Stimulated activated CD8-positive, alpha-beta memory T cell treated with anti-CD3 and anti-CD28 coated beads, Interleukin-4, amount 100 ng/mL, for 1 hour (primary cell): ENCODE measurements around the gene PALLD.

Experiments used
- DNase-seq, 2 donors: peaks; one replicate each; pipeline ENCODE4 v3.0.0-alpha.2; 2020; ENCODE audit warnings: low read depth in 2 of 2, low spot score in 1 of 2

Gene PALLD

DNA sequence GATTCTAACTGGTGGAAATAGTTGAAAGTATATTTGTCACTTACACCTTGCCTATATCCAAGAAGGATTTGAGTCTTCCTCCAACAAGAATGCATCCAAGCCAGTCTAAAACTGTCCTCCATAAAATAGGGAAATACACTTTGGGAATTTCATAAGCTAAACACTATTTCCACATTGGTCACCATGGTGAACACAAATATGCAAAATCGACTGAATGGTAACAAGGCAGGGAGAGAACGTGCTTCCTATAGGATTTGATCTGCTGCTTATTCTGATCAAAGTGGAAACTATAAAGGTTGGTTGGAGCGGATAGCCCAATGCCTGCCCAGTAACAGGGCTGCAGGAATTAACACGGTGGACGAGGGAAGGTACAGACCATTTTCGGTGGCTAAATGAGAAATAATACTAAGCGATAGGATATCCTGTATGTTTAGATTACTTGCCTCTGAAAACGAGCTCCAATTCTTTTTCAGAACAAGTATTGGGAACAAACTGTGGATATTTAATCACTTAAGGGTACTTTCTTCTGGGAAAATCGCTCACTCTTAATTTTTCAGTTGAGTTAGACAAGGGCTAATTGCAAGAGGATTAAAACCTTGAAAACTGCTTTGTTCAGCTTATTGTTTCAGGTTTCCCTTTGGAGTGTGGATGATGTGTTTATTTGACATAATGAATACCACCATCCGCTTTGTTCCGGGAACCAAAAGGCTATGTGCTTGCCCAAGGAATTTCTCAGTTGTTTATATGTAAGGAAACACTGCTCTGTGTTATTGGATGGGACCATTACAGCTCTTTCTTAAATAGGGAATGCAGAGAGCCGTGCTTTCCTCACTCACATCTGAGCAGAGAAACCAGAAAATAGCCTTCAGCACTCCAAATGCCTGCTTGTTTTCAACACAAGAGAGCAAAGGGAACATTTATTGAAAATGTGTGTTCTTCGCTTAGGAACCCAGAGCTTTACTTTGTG lies 318.8 kb downstream of the PALLD start:
- DNase-seq, result no peak

DNA sequence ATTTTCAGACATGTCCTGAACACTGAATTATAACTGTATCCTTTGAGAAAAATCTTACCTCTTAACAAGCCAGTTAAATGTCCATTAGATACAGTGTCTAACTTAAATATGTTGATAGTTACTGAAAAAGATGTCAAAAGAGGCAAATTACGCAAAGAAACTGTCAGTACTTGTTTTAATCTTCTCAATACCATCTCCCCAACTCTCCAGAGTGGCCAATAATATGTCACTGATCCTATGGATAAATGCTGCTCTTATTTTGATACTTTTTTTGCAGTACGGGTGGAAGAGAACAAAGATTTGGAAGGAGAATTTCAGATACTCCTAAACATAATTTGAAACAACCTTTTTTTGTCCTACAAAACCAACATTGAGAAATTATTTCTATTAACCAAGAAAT lies 320.5 kb downstream of the PALLD start:
- no peak for DNase-seq

DNA sequence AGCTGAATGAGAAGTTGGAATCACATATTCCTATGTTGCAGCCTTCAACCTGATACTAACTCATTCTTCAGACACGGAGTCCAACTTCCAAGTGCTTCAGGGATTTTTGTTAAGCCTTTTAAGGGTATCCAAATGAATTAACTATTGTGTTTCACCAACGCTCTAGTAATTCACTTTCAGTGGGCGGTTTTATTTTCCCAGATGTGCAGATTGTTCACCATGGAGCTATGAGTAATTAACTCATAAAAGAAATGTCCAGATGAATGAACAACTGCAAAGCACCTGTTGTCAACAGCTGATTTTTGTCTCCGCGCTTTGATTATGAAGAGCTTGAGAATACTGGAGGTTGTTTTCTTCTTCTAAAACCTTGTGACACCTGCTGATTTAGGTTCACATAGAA lies 325.6 kb downstream of the PALLD start:
- no peak for DNase-seq

DNA sequence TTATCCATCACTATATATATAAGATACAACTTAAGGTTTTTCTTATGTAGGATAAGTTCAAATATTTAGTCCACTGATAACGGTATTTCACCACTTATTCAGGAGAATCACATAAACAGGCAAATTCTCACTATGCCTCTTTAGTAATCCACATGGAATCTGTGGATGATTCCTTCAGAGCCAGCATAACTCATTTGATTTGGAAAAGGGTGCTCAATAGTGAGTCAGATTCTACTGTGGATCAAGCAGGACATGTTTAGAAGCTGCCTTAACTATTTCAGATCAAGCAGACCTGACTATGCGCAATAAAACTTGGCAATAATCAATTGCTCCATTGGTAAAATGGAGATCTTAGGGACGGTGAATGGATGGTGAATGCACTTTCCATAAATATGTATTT lies 329.1 kb downstream of the PALLD start:
- no peak for DNase-seq

DNA sequence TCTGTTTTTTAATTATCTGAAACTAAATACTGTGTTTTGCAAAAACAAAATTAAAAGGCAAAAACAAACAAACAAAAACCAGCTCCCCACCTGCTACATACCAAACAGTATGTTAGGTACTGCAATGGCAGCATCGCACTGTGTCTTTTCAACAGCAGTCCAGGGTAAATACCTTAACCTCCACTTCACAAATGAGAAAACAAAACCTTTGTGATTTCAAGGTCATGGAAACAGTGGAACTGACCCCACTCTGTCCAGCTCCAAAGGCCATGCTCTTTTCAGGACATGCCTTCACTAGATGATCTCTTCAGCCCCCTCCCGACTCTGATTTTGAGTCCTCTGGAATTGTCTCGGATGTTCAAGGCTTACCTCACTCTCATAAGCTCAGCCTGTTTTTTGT lies 329.8 kb downstream of the PALLD start:
- DNase-seq, result no peak

DNA sequence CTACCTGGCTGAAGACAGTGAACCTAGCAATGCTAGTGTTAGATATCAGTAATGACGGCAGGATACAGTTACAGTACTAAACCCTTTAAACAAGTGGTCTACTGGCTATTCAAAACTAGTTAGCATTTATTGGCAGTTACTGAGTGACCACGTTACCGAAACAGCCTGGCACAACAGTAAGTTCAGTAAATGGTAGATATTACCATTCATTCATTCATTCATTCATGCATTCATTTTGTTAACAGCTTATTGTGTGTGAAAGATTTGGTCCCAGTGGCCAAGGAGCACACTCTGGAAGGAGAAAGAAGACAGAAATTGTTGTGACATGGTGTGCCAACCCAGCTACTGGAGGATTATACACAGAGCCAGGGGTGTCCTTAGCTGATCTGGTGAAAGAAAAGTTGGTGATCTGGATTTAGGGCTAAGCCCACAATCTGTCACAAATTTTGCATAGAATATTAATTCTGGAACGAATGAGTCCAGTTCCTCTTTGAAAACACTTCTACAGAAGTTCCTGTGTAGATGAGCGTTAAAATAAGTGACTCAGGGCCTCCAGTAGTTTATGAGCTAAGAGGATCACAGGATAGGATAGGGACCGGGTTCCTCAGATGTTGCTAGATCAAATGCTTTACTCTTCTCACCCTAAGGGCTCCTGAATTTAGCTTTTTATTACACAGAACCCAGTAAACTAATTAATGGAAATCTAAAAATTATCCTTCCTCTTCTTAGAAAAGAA lies 334.1 kb downstream of the PALLD start:
- DNase-seq, result no peak

DNA sequence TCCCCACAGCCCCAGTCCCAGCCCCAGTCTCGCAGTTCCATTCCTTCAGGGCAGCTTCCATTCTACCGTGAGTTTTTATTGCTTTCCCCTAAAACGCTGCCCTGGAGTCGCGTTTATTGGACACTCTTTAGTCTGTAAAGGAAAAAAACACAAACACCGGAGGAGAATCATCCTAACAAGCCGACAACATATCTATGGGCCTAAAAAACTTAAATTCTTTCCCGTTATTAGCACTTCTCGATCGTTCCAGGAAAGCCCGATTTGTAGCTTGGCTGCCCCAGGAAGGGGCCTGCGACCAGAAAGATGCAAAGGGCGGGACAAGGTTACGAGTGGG lies 334.7 kb downstream of the PALLD start:
- DNase-seq, result no peak

DNA sequence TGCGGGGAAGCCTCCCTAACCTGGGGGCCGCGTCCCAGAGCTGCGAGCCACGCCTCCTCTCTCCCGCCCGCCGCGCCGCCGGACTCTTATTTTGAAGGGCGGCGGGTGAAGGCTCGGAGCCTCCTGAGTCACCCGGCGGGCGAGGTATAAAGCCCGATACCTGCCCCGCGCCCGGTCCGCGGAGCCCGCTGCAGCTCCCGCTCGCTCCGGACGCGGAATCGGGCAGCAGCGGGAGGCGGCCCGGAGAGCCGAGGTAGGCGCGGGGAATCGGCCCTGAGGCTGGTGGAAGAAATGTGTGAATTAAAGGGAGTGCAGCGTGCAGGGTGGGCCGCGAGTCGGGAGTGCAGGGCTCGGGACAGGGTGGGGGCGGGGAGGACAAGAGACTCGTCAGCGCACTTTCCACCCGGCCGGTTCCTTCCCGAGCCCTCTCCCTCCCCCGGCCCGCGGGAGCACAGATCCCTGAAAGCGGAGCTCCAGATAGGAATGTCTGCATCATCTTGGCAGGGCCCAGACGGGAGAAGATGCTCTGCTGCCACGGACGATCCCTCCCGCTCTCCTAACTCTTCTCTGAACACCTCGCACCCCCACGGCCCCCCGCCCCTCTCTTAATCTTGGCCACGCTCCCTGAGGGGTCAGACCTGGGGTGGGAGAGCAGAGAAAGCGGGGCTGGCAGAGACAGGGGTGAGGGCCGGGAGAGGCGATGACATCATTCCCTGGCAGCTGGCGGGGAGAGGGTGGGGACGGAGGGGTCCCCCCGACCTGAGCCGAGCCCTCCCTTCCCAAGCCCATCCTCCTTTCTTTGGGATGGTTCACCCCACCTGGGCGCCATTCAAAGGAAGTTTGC lies 335.3 kb downstream of the PALLD start:
- DNase-seq, result peak in 1 of 2 donors; percentile 24

DNA sequence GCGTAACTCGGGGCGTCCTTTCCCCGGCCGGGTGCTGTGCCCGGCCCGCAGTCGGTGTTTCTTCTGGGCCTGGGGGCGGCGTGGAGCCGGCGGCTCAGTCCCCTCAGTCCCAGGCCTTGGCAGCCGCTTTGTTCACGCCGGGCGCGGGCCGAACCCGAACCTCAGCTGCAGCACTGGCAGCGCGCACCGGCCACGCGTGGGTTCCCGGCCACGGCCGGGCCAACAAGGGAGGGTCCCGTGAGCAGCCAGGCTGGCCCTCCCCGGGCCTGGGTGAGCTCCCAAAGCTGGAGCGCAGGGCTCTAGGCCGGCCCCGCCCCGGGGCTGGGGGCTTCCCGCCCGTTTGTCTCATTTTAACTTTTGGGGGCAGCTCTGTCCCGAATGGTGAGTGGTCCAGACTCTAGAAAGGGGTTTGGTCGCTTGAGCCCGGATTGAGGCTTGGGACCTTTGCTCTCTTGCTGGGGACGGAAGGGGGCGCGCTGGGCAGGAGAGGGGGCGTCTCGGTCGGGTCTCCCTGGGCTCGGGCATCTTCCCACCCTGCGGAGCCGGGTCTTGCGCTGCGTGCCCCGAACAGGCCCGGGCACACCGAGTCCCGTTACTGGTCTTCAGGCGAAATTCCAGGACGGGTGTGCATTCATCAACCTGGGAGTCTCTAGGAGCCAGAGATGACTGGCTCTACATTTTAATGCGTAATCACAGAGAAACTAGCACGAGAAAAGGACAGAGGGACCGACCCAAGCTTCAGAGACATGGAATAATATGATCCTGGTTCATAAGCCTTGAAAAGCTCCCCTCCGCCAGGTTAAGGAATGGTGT lies 336.1 kb downstream of the PALLD start:
- no peak for DNase-seq

DNA sequence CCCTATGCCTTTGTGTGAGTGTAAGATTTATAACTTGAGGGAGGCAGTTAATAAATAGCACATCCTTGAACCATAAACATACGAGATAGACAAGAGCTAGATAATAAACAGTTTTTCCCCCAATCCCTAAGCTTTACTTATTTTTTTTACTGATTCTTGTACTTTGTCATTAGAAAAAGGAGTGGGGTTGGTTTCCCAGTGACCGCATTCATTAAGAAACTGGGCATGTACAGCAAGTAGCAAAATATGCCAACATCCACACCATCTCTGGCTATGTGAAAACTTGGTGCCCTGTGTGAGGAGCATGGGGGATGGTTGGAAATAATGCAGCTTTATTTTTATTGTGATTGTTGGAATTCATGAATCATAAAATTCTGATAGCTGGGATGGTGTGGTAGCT lies 337.0 kb downstream of the PALLD start:
- no peak for DNase-seq

DNA sequence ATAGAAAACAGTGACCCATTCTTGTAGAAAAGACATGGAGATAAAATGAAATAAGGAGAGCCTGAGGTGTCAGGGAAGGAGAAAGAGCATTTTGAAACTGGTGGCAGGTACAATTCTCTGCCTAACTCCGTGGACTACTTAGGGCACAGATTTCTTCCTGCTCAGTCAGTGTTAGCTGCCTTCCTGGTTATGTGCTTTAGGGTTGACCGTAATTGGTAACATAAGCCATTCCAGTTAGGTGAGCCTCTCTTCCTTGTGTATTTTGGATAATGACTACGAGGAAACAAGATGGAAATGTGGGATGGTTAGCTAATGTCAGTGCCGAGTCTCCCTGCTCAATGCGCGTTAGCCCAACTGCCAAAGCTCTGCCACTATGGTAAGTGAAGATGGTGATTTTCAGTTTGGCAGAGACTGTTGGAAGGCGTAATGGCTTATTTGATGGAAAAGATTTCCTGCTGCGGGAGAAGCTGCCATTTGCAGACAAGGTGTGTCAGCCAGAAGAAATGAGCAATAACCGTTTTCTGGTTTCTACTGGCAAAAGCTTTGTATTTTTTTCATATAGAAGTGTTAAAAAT lies 339.1 kb downstream of the PALLD start:
- DNase-seq, result no peak

DNA sequence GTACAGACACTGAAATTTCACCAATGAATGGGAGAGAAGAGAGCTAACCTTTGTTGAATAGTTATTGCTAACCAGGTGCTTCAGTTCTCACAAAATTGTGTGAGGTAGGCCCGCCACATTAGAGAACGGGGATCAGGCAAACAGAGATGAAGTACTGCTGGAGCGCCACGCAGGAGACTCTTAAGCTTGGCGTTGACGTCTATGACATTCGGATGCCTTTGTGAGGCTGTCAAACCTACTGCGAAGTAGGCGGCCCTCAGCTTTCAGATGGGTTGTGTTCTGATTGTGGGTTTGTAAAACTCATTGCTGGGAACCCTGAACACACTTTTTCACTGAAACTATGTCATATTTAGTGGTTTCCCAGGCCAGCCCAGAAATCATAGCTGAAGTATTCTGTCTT lies 339.6 kb downstream of the PALLD start:
- no peak for DNase-seq

DNA sequence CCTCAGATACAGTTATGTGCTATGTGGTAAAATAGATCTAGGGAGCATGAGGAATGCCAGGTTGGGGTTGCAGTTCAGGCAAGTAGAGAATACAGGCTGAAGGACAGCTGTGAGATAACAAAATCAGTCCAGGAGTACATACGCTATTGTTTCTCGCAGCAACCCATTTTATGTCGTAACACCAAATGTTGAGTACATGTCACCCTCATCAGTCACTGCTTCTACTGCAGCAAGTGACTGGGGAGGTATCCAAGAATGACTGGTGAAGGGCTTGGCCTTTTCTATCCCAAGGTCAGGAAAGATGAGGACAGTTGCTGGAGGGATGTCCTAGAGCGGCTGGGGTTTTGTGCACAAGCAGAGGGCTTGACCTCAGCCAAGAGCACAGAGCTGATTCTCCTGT lies 341.1 kb downstream of the PALLD start:
- DNase-seq, result no peak

DNA sequence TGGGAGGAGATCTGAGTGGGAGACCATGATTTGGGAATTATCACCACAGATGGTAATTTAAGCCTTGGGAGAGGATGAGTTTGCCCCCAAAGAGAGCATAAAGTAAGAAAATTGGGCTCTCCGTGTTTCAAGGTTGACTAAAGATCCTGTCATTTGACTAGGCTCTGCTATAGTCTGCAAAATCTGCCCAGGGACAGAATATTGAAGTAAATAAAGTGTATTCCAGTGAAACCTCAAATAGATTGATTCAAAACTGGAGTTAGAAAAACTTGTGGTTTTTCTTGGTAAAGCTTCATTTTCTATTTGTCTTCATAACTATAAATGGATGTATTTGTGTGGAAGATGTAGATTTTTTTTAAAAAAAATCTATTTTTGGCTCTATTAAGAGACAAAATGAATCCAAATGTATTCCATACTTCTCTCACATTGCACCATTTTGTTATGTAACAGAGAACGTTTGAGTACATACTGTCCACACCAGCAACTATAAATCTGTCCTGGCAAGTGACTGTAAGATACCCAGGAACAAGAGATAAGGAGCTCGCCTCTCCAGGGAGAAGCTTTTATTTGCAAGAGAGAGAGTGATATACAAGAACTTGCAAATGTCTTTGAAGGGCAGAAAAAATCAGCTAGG lies 343.0 kb downstream of the PALLD start:
- DNase-seq, result no peak

DNA sequence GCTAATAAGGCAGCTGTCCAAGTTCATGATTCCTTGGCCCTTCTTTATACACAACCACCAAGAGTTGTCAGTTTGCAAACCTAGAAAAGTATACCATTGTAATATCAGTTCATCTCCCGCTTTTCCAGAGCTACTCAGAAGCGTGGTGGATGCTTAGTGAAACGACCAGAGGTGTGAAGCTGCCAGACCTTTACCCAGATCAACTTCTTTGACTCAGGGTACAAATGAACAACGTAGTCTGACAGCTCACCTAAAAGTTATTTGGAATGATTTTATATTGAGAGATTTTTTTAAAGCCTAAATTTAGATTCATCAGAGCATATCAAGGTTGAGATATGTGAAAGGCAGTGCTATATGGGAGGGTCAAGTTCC lies 343.5 kb downstream of the PALLD start:
- DNase-seq, result no peak

DNA sequence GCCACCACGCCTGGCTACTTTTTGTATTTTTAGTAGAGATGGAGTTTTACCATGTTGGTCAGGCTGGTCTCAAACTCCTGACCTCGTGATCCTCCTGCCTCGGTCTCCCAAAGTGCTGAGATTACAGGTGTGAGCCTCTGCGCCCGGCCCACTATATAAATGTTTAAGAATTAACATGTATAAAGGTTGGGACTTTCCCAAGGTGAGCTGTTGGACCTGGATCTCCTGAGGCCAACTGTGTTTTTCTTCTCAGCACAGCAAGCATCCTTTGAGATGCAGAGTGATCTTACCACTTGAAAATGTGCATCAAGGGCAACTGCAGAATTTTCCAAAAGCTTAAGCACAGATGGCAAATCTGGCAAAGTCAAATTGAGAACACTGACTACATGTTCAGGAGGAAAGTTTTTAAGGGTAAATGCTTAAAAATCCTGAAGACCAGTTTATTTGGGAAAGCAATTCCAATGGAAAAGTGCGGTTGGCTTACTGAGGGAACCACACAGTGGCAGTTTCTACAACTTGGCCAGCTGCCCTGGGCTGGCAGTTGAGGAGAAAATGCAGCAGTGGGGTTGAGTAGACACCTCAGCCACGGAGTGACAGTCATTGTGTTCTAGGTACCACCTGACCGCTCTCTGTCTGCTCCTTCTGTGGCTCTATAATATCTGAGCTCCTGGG lies 344.3 kb downstream of the PALLD start:
- no peak for DNase-seq

DNA sequence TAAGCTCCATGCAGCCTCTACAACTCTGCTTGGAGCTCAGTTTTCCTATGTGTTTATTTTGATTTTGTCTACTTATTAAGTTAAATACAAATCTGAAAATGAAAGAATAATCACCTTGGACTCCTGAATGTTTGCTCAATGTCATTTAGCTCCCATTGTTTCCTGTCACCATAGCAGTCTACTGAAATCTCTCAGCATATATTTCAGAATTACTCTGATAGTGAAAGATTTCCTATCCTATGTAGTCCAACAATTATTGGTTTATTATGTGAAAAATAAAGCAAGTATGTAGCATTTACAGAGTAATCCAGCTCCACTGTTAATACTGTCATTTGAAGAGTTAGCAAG lies 344.8 kb downstream of the PALLD start:
- no peak for DNase-seq

DNA sequence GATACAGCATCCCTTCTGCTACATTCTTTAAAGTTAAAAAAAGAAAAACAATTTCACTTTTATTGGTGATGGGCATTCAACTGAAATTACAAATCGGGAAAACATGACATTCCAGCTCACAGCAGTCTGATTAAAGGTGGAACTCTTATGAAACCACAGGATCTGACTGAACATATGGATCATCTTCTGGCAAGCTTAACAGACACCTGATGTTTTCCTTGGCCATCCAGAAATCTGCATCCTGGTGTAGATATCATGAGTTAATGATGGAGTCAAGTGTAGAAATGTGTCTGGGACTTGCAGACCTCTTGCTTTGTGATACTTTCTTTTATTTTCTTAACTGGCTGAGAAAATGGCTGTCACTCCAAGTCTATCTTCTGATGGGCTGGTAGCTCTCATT lies 345.3 kb downstream of the PALLD start:
- DNase-seq, result no peak

DNA sequence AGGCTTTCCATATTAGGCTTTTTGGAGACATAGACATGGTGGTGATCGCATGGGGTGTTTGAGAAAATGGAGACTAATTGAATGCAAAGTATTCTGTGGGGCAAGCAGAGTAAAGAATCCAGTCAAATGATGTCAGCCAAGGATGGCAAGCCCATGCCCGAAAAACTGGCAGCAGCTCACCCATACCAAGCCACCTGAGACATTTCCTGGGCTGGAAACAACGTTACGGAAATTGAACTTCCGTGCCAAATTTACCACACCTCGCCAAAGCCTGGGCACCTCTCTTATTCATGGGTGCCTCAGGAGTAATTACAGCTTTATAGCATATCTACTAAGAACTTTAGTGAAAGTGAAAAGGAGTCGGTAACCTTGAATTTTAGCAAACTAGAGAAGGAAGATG lies 346.8 kb downstream of the PALLD start:
- no peak for DNase-seq
